IMR-90 (cell line): ENCODE measurements around the gene MB.

Experiments used
- CEBPB ChIP-seq: IDR thresholded peaks from 2 replicates; pipeline ENCODE4 v1.6.1; 2012; ENCODE audit warnings: low read depth, low read length, improper control_type of control experiment
- CTCF ChIP-seq: conservative IDR thresholded peaks from 2 replicates; pipeline ENCODE4 v1.5.1; 2012; ENCODE audit warnings: mild to moderate bottlenecking, low read depth, low read length, improper control_type of control experiment
- MAZ ChIP-seq: IDR thresholded peaks from 2 replicates; pipeline ENCODE4 v1.6.1; 2012; ENCODE audit warnings: low read depth, mild to moderate bottlenecking, low read length, improper control_type of control experiment, moderate library complexity, borderline replicate concordance
- POLR2A ChIP-seq: IDR thresholded peaks from 2 replicates; pipeline ENCODE4 v1.6.1; 2012; ENCODE audit warnings: mild to moderate bottlenecking, low read depth, low read length
- RCOR1 ChIP-seq: IDR thresholded peaks from 2 replicates; pipeline ENCODE4 v1.6.1; 2012; ENCODE audit warnings: mild to moderate bottlenecking, low read length, improper control_type of control experiment; ENCODE audit not compliant: insufficient replicate concordance
- RFX5 ChIP-seq: IDR thresholded peaks from 2 replicates; pipeline ENCODE4 v1.8.0; 2012; ENCODE audit warnings: low read depth, mild to moderate bottlenecking, low read length, moderate library complexity
- SMC3 ChIP-seq: fragments of 150-350 bp; IDR thresholded peaks from 2 replicates; pipeline ENCODE4 v1.6.1; 2016; ENCODE audit warnings: low read depth, mild to moderate bottlenecking, antibody characterized with exemption, low read length, moderate library complexity

DNA sequence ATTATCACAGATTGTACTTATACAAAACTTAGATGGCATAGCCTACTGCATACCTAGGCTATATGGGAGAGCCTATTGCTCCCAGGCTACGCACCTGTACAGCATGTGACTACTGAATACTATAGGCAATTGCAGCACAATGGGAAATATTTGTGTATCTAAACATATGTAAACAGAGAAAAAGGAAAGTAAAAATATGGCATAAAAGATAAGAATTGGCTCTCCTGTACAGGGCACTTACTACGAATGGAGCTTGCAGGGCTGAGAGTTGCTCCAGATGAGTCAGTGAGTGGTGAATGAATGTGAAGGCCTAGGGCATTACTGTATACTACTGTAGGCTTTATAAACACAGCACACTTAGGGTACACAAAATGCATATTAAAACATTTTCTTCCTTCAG lies 44.3 kb upstream of the MB start:
- TF ChIP-seq RFX5 (no peak), MAZ (no peak), CEBPB (no peak), CTCF (no peak), SMC3 (no peak), RCOR1 (no peak), POLR2A (no peak)
